Measurements from ENCODE around the gene PRTG. TPM values are rescaled to one million over a fixed set of nuclear protein-coding genes. Genes with fewer than 3 reads are reported as not detected.
"Not testable (repeated sequence)": the region's sequence is repeated elsewhere in the genome, so short reads cannot be mapped to it uniquely, and the experiment has no call there.

Gene PRTG
- total and polyA plus RNA-seq, 2 of the 13 experiments (the other 11 are each of a cell fraction or from before 2014, with no cell fraction given), result 13.2 to 22.3 TPM

DNA sequence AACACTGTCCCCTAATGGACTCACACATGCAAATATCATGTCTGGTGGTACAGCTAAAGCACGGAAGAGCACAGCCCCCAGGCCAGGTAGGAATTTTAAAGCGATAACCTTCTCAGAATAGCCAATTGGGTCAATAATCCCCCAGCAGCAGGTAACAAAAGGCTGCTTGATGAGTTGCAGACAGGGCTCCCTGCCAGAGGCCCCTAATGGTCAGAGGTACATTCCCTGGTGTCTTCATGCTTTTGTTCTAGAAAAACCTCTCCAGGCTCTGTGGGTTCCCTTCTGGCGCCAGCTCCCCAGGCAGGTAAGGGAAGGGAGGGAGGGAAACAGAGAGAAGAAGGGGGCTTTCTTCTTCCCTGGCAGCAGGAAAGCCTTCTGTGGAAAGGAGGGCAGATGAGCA, 43.4 kb upstream of the PRTG start (continued):
- TF ChIP-seq, protein P1, sequence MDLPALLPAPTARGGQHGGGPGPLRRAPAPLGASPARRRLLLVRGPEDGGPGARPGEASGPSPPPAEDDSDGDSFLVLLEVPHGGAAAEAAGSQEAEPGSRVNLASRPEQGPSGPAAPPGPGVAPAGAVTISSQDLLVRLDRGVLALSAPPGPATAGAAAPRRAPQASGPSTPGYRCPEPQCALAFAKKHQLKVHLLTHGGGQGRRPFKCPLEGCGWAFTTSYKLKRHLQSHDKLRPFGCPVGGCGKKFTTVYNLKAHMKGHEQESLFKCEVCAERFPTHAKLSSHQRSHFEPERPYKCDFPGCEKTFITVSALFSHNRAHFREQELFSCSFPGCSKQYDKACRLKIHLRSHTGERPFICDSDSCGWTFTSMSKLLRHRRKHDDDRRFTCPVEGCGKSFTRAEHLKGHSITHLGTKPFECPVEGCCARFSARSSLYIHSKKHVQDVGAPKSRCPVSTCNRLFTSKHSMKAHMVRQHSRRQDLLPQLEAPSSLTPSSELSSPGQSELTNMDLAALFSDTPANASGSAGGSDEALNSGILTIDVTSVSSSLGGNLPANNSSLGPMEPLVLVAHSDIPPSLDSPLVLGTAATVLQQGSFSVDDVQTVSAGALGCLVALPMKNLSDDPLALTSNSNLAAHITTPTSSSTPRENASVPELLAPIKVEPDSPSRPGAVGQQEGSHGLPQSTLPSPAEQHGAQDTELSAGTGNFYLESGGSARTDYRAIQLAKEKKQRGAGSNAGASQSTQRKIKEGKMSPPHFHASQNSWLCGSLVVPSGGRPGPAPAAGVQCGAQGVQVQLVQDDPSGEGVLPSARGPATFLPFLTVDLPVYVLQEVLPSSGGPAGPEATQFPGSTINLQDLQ (CRISPR knock-in tag; IDR thresholded peaks at IDR 0.05), result no peak
- TF ChIP-seq RORA (CRISPR knock-in tag; IDR thresholded peaks at IDR 0.05), result no peak

DNA sequence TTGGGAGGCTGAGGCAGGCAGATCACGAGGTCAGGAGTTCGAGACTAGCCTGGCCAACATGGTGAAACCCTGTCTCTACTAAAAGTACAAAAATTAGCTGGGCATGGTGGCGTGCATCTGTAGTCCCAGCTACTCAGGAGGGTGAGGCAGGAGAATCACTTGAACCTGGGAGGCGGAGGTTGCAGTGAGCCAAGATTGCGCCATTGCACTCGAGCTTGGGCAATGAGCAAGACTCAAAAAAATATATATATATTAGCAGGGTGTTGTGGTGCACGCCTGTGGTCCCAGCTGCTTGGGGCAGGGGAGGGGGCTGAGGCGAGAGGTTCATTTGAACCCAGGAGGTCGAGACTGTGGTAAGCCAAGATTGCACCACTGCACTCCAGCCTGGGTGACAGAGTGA, 42.6 kb upstream of the PRTG start:
- BruUV-seq (replicated peaks); H3K79me2 ChIP-seq (ENCODE audit: insufficient read depth, low read length); CTCF ChIA-PET (ENCODE audit: low intra/inter-chr PET ratio, low total read pairs); H3K27me3 ChIP-seq (ENCODE audit: control insufficient read depth in 1 of 2, insufficient read depth in 2 of 2, low read length in 2 of 2); POLR2A ChIA-PET; H3K36me3 ChIP-seq (replicated peaks in 1 of 2; ENCODE audit: control insufficient read depth in 1 of 2, insufficient read depth in 2 of 2, low read length in 2 of 2); DNase-seq (ENCODE audit: low spot score); H3K27ac ChIP-seq (ENCODE audit: extremely low read length, insufficient read depth, low read length); H3K9me3 ChIP-seq (ENCODE audit: low read length); FAIRE-seq; H3K4me2 ChIP-seq (ENCODE audit: low read depth, low read length); in situ Hi-C loops (cut with HindIII; ENCODE audit: extremely low pct_ligation_motif_present, low pct_unique_long_range_greater_than_20kb); H3K4me3 ChIP-seq (replicated peaks in 1 of 3; ENCODE audit: insufficient read depth in 1 of 3, low read depth in 2 of 3, low read length in 3 of 3); H3K9ac ChIP-seq (ENCODE audit: insufficient read depth, low read depth, low read length); H4K20me1 ChIP-seq (ENCODE audit: insufficient read depth, low read length); H3K4me1 ChIP-seq (ENCODE audit: insufficient read depth, low read length); ATAC-seq; H2AFZ ChIP-seq (ENCODE audit: low read length); intact Hi-C loops (cut with micrococcal nuclease; ENCODE audit: unreplicated experiment): not testable (repeated sequence)
- WGBS (ENCODE audit: low lambda C conversion rate), result 33% methylated on average over 7 of the region's 9 CpGs

DNA sequence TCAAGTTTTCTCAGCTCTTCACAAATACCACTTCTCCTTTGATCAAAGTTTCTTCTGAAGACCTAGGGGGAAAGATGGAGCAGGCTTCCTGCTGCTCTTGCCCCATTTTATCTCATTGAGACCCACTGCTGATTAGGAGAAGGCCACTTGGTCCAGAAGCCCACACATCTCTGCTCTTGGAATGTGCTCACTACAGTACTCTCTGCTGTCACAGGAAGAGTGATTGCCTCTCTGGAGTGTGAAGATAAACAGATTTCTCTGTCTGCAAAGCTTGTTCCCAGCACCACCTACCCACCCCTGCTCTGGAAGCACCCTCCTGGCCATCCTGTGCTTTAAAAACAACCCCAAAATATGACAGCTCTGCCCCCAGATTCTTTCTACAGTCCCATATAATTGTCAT, 41.3 kb upstream of the PRTG start:
- H3K4me2 ChIP-seq (ENCODE audit: low read depth, low read length), result no peak overlapping the region
- no peak overlapping the region for H3K9ac ChIP-seq (ENCODE audit: insufficient read depth, low read depth, low read length)
- no peak overlapping the region for H2AFZ ChIP-seq (ENCODE audit: low read length)
- H3K27ac ChIP-seq (ENCODE audit: extremely low read length, insufficient read depth, low read length), result no peak overlapping the region
- DNase-seq (ENCODE audit: low spot score) (no peak), ATAC-seq (peak; percentile 29; the same call in 1 of the 3 replicates), FAIRE-seq (no peak)
- ChIA-PET POLR2A (no interaction called here), CTCF (ENCODE audit: low intra/inter-chr PET ratio, low total read pairs) (no interaction called here)
- no peaks in the 10 kb centered on the region for H3K36me3 ChIP-seq (replicated peaks in 1 of 2; ENCODE audit: control insufficient read depth in 1 of 2, insufficient read depth in 2 of 2, low read length in 2 of 2)
- no peak overlapping the region for H3K4me3 ChIP-seq (replicated peaks in 1 of 3; ENCODE audit: insufficient read depth in 1 of 3, low read depth in 2 of 3, low read length in 3 of 3)
- in situ Hi-C loops (cut with HindIII; ENCODE audit: extremely low pct_ligation_motif_present, low pct_unique_long_range_greater_than_20kb), result no loop called here
- H3K79me2 ChIP-seq (ENCODE audit: insufficient read depth, low read length), result no peaks in the 10 kb centered on the region
- no peaks in the 10 kb centered on the region; a peak in 1 of 5 replicates for H3K27me3 ChIP-seq (ENCODE audit: control insufficient read depth in 1 of 2, insufficient read depth in 2 of 2, low read length in 2 of 2)
- peaks cover 9% of the 10 kb centered on the region for H3K4me1 ChIP-seq (ENCODE audit: insufficient read depth, low read length)
- BruUV-seq (replicated peaks), result no TSS peak
- no peaks in the 10 kb centered on the region for H4K20me1 ChIP-seq (ENCODE audit: insufficient read depth, low read length)
- H3K9me3 ChIP-seq (ENCODE audit: low read length), result no peaks in the 10 kb centered on the region
- intact Hi-C loops (cut with micrococcal nuclease; ENCODE audit: unreplicated experiment), result no loop called here
- TF ChIP-seq KDM3A (CRISPR knock-in tag; IDR thresholded peaks at IDR 0.05; ENCODE audit: low read depth) (no peak), MAFK (conservative IDR thresholded peaks at IDR 0.05 in 1 of 2, IDR thresholded peaks at IDR 0.05 in 1 of 2; ENCODE audit: low read length in 2 of 2) (no peak), TBX3 (IDR thresholded peaks at IDR 0.05; ENCODE audit: borderline replicate concordance) (no peak), ZNF510 (CRISPR knock-in tag; IDR thresholded peaks at IDR 0.05; ENCODE audit: low read depth) (no peak), ZNF747 (CRISPR knock-in tag; IDR thresholded peaks at IDR 0.05; ENCODE audit: borderline replicate concordance) (no peak), ZNF530 (CRISPR knock-in tag; IDR thresholded peaks at IDR 0.05; ENCODE audit: low read depth) (no peak)
- TF ChIP-seq, protein P2, sequence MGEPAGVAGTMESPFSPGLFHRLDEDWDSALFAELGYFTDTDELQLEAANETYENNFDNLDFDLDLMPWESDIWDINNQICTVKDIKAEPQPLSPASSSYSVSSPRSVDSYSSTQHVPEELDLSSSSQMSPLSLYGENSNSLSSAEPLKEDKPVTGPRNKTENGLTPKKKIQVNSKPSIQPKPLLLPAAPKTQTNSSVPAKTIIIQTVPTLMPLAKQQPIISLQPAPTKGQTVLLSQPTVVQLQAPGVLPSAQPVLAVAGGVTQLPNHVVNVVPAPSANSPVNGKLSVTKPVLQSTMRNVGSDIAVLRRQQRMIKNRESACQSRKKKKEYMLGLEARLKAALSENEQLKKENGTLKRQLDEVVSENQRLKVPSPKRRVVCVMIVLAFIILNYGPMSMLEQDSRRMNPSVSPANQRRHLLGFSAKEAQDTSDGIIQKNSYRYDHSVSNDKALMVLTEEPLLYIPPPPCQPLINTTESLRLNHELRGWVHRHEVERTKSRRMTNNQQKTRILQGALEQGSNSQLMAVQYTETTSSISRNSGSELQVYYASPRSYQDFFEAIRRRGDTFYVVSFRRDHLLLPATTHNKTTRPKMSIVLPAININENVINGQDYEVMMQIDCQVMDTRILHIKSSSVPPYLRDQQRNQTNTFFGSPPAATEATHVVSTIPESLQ (CRISPR knock-in tag; conservative IDR thresholded peaks at IDR 0.05), result no peak
- TF ChIP-seq, protein P3, sequence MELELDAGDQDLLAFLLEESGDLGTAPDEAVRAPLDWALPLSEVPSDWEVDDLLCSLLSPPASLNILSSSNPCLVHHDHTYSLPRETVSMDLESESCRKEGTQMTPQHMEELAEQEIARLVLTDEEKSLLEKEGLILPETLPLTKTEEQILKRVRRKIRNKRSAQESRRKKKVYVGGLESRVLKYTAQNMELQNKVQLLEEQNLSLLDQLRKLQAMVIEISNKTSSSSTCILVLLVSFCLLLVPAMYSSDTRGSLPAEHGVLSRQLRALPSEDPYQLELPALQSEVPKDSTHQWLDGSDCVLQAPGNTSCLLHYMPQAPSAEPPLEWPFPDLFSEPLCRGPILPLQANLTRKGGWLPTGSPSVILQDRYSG (CRISPR knock-in tag; IDR thresholded peaks at IDR 0.05), result no peak

Data from HepG2 (cell line).